K562 (cell line): ENCODE measurements around the gene CCNL1. TPM values are rescaled to one million over a fixed set of nuclear protein-coding genes. Genes with fewer than 3 reads are reported as not detected.

Experiments used
- E2F5 ChIP-seq: sonication (generic); formaldehyde crosslinking; IDR thresholded peaks from 2 replicates; pipeline ENCODE4 v1.8.0; 2022; ENCODE audit warnings: mild to moderate bottlenecking, missing genetic modification reagents
- FOXP1 ChIP-seq: sonication (generic); formaldehyde crosslinking; IDR thresholded peaks from 2 replicates; pipeline ENCODE4 v1.8.0; 2022; ENCODE audit warnings: mild to moderate bottlenecking, missing genetic modification reagents
- HIVEP1 ChIP-seq: fragments of 250-450 bp; sonication (Bioruptor Pico); IDR thresholded peaks from 2 replicates; pipeline ENCODE4 v1.4.0; 2020; ENCODE audit warnings: mild to moderate bottlenecking
- MAX ChIP-seq: sonication (generic); formaldehyde crosslinking; IDR thresholded peaks from 2 replicates; pipeline ENCODE4 v1.9.0; 2022; ENCODE audit warnings: mild to moderate bottlenecking, missing genetic modification reagents
- polyA plus RNA-seq, 8 experiments: library from polyadenylated mRNA; depleted of rRNA in 4 of 8; stranded (reverse) in 5 of 8; unstranded in 3 of 8; fragments of >200 nt; fragmentation: Nextera tagmentation in 2 of 8; fragmentation: Illumina TruSeq in 1 of 8; extraction: Ambion mirVana in 2 of 8; extraction: Trizol in 1 of 8; gene quantifications; 2 replicates each; pipeline versions ENCODE4 v1.2.1 to v1.2.3, GENCODE V29; 2011 to 2014; ENCODE audit warnings: inconsistent platforms in 1 of 8, missing spikeins in 1 of 8
- total RNA-seq, 7 experiments: library from RNA; depleted of rRNA in 6 of 7; stranded (reverse); fragments of >200 nt in 6 of 7; fragmentation: Illumina TruSeq in 2 of 7; extraction: Trizol in 2 of 7; gene quantifications; 2 replicates each; pipeline versions ENCODE4 v1.2.1 to v1.2.3, GENCODE V29; 2011 to 2021; ENCODE audit warnings: low replicate concordance in 1 of 7
- TF ChIP-seq, protein P1 (sequence below): fragments of 250-450 bp; sonication (Bioruptor Pico); IDR thresholded peaks from 2 replicates; pipeline ENCODE4 v1.8.0; 2022; ENCODE audit warnings: moderate library complexity, mild to moderate bottlenecking, inconsistent platforms
- TF ChIP-seq, protein P2 (sequence below): fragments of 450-650 bp; IDR thresholded peaks from 2 replicates; pipeline ENCODE4 v1.6.1; 2016; ENCODE audit warnings: mild to moderate bottlenecking, moderate library complexity
- TF ChIP-seq, protein P3 (sequence below), 2 experiments: fragments of 200-800 bp in 1 of 2; sonication (Bioruptor generic) in 1 of 2; sonication (generic) in 1 of 2; formaldehyde crosslinking in 1 of 2; IDR thresholded peaks in 1 of 2; conservative IDR thresholded peaks in 1 of 2; 2 replicates each; pipeline versions ENCODE4 v1.5.0 to v1.6.1; 2016 to 2020; ENCODE audit warnings: missing compliant biosample characterization in 1 of 2, missing genetic modification characterization in 1 of 2, missing genetic modification reagents in 1 of 2

The CCNL1 gene
- total and polyA plus RNA-seq, 9 of the 15 experiments (the other 6 are each of a cell fraction or from before 2014, with no cell fraction given): 16.1 to 186 (median 132) TPM

DNA sequence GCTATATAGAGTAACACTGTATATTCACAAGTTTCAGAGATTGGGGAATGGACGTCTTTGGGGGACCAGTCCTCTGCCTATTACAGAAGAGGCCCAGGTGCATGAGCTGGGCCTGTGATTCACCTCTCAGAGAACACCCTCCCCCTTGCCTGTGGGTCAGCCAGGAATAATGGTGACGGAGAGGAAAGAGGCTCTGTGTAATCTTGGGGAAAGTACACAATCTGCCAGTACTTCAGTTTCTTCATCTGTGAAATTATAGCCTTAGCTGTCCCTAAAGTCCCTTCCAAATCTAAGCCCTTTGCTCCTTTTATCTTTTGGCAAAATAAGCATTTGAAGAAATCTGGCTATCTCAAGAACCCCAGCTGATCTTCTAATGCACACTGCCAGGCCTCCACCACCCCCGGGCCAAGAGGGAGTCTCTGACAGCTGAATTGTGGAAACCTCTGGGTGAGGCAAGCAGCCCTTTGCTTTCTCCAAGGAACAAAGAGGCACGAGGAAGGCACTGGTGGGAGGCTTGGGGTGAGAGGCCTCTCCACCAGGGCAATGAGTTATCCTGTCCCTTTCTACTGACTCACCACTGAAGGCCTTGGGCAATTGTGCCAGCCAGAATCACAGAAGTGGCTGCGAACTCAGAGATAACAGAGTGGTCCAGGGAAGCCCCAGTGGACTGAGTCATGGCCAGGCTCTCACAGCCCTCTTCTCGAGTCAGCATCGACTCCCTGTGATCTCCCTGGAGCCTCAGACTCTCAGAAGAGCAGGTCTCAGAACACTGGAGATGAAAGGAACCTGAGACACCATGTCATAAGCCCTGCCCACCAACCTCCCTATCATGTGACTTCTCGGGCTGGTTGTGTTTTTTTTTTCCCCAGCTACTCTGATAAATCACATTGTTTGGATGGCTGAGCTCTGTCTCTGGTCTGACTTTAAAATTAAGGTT, 31.8 kb downstream of the CCNL1 start (continued):
- TF ChIP-seq, protein P1, sequence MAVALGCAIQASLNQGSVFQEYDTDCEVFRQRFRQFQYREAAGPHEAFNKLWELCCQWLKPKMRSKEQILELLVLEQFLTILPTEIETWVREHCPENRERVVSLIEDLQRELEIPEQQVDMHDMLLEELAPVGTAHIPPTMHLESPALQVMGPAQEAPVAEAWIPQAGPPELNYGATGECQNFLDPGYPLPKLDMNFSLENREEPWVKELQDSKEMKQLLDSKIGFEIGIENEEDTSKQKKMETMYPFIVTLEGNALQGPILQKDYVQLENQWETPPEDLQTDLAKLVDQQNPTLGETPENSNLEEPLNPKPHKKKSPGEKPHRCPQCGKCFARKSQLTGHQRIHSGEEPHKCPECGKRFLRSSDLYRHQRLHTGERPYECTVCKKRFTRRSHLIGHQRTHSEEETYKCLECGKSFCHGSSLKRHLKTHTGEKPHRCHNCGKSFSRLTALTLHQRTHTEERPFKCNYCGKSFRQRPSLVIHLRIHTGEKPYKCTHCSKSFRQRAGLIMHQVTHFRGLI: no peak
- TF ChIP-seq FOXP1 (no peak), HIVEP1 (CRISPR knock-in tag) (no peak), E2F5 (CRISPR knock-in tag) (no peak), MAX (CRISPR knock-in tag) (no peak)
- TF ChIP-seq, protein P2, sequence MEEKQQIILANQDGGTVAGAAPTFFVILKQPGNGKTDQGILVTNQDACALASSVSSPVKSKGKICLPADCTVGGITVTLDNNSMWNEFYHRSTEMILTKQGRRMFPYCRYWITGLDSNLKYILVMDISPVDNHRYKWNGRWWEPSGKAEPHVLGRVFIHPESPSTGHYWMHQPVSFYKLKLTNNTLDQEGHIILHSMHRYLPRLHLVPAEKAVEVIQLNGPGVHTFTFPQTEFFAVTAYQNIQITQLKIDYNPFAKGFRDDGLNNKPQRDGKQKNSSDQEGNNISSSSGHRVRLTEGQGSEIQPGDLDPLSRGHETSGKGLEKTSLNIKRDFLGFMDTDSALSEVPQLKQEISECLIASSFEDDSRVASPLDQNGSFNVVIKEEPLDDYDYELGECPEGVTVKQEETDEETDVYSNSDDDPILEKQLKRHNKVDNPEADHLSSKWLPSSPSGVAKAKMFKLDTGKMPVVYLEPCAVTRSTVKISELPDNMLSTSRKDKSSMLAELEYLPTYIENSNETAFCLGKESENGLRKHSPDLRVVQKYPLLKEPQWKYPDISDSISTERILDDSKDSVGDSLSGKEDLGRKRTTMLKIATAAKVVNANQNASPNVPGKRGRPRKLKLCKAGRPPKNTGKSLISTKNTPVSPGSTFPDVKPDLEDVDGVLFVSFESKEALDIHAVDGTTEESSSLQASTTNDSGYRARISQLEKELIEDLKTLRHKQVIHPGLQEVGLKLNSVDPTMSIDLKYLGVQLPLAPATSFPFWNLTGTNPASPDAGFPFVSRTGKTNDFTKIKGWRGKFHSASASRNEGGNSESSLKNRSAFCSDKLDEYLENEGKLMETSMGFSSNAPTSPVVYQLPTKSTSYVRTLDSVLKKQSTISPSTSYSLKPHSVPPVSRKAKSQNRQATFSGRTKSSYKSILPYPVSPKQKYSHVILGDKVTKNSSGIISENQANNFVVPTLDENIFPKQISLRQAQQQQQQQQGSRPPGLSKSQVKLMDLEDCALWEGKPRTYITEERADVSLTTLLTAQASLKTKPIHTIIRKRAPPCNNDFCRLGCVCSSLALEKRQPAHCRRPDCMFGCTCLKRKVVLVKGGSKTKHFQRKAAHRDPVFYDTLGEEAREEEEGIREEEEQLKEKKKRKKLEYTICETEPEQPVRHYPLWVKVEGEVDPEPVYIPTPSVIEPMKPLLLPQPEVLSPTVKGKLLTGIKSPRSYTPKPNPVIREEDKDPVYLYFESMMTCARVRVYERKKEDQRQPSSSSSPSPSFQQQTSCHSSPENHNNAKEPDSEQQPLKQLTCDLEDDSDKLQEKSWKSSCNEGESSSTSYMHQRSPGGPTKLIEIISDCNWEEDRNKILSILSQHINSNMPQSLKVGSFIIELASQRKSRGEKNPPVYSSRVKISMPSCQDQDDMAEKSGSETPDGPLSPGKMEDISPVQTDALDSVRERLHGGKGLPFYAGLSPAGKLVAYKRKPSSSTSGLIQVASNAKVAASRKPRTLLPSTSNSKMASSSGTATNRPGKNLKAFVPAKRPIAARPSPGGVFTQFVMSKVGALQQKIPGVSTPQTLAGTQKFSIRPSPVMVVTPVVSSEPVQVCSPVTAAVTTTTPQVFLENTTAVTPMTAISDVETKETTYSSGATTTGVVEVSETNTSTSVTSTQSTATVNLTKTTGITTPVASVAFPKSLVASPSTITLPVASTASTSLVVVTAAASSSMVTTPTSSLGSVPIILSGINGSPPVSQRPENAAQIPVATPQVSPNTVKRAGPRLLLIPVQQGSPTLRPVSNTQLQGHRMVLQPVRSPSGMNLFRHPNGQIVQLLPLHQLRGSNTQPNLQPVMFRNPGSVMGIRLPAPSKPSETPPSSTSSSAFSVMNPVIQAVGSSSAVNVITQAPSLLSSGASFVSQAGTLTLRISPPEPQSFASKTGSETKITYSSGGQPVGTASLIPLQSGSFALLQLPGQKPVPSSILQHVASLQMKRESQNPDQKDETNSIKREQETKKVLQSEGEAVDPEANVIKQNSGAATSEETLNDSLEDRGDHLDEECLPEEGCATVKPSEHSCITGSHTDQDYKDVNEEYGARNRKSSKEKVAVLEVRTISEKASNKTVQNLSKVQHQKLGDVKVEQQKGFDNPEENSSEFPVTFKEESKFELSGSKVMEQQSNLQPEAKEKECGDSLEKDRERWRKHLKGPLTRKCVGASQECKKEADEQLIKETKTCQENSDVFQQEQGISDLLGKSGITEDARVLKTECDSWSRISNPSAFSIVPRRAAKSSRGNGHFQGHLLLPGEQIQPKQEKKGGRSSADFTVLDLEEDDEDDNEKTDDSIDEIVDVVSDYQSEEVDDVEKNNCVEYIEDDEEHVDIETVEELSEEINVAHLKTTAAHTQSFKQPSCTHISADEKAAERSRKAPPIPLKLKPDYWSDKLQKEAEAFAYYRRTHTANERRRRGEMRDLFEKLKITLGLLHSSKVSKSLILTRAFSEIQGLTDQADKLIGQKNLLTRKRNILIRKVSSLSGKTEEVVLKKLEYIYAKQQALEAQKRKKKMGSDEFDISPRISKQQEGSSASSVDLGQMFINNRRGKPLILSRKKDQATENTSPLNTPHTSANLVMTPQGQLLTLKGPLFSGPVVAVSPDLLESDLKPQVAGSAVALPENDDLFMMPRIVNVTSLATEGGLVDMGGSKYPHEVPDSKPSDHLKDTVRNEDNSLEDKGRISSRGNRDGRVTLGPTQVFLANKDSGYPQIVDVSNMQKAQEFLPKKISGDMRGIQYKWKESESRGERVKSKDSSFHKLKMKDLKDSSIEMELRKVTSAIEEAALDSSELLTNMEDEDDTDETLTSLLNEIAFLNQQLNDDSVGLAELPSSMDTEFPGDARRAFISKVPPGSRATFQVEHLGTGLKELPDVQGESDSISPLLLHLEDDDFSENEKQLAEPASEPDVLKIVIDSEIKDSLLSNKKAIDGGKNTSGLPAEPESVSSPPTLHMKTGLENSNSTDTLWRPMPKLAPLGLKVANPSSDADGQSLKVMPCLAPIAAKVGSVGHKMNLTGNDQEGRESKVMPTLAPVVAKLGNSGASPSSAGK: 0 out of 2 replicates have a peak, but pooled peaks have one; percentile 37
- TF ChIP-seq, protein P3, sequence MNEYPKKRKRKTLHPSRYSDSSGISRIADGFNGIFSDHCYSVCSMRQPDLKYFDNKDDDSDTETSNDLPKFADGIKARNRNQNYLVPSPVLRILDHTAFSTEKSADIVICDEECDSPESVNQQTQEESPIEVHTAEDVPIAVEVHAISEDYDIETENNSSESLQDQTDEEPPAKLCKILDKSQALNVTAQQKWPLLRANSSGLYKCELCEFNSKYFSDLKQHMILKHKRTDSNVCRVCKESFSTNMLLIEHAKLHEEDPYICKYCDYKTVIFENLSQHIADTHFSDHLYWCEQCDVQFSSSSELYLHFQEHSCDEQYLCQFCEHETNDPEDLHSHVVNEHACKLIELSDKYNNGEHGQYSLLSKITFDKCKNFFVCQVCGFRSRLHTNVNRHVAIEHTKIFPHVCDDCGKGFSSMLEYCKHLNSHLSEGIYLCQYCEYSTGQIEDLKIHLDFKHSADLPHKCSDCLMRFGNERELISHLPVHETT (CRISPR knock-in tag; conservative IDR thresholded peaks at IDR 0.05 in 1 of 2, IDR thresholded peaks at IDR 0.05 in 1 of 2): peak in 1 of 2 experiments; percentile 54; a peak in 1 of 4 replicates
